Smooth muscle cell (in vitro differentiated cells): ENCODE data around the gene IZUMO3. TPM values are rescaled to one million over a fixed set of nuclear protein-coding genes. Genes with fewer than 3 reads are reported as not detected.

Experiments
- DNase-seq: peaks from one replicate; lab custom pipeline; 2025; ENCODE audit not compliant: unreplicated experiment; lab: John Stamatoyannopoulos, UW
- H2AFZ ChIP-seq: fragments of 200-600 bp; sonication (generic); 2 replicates; pipeline ENCODE4 v1.6.0; 2016; ENCODE audit warnings: antibody characterized with exemption, low read depth, mild to moderate bottlenecking
- H3F3A ChIP-seq: fragments of 200-600 bp; sonication (generic); 2 replicates; pipeline ENCODE4 v1.6.0; 2017; ENCODE audit warnings: antibody characterized with exemption, low read depth
- H3K27ac ChIP-seq: fragments of 200-600 bp; sonication (generic); 2 replicates; pipeline ENCODE4 v1.5.1; 2016; ENCODE audit warnings: low read depth, mild to moderate bottlenecking
- H3K27me3 ChIP-seq: fragments of 200-600 bp; sonication (generic); 2 replicates; pipeline ENCODE4 v1.6.1; 2016; ENCODE audit warnings: low read depth, mild to moderate bottlenecking
- H3K36me3 ChIP-seq: fragments of 200-600 bp; sonication (generic); 2 replicates; pipeline ENCODE4 v1.5.1; 2016; ENCODE audit warnings: low read depth
- H3K4me1 ChIP-seq: fragments of 200-600 bp; sonication (generic); 2 replicates; pipeline ENCODE4 v1.5.1; 2016; ENCODE audit warnings: low read depth
- H3K4me2 ChIP-seq: fragments of 200-600 bp; sonication (generic); 2 replicates; pipeline ENCODE4 v1.6.0; 2016; ENCODE audit warnings: mild to moderate bottlenecking
- H3K4me3 ChIP-seq: fragments of 200-600 bp; sonication (generic); 2 replicates; pipeline ENCODE4 v1.5.1; 2016; ENCODE audit warnings: mild to moderate bottlenecking
- H3K79me2 ChIP-seq: fragments of 200-600 bp; sonication (generic); 2 replicates; pipeline ENCODE4 v1.6.0; 2016; ENCODE audit warnings: low read depth, mild to moderate bottlenecking
- H3K9ac ChIP-seq: fragments of 200-600 bp; sonication (generic); 2 replicates; pipeline ENCODE4 v1.6.0; 2016; ENCODE audit warnings: low read depth
- H3K9me3 ChIP-seq: fragments of 200-600 bp; sonication (generic); replicated peaks from 2 replicates; pipeline ENCODE4 v1.5.1; 2016; ENCODE audit warnings: low read depth
- H4K20me1 ChIP-seq: fragments of 200-600 bp; sonication (generic); 2 replicates; pipeline ENCODE4 v1.6.0; 2016; ENCODE audit warnings: low read depth
- CTCF ChIP-seq: fragments of 200-600 bp; sonication (generic); IDR thresholded peaks from 2 replicates; pipeline ENCODE4 v1.5.1; 2017; ENCODE audit warnings: borderline replicate concordance, mild to moderate bottlenecking, antibody characterized with exemption; ENCODE audit not compliant: insufficient read depth, poor library complexity, severe bottlenecking
- WGBS: methylation state at CpG from one replicate; pipeline ENCODE4 v1.1.7; 2016; ENCODE audit warnings: low lambda C conversion rate; 5-methylcytosine and 5-hydroxymethylcytosine counted together
- polyA plus RNA-seq: library from polyadenylated mRNA; unstranded; fragments of >200 nt; fragmentation: Nextera tagmentation; extraction: Ambion mirVana; gene quantifications from 2 replicates; pipeline ENCODE4 v1.2.1, GENCODE V29; 2016
- total RNA-seq: library from RNA; depleted of rRNA; stranded (reverse); fragments of >200 nt; gene quantifications from 2 replicates; pipeline ENCODE4 v1.2.3, GENCODE V29; 2014

The IZUMO3 gene, protein sequence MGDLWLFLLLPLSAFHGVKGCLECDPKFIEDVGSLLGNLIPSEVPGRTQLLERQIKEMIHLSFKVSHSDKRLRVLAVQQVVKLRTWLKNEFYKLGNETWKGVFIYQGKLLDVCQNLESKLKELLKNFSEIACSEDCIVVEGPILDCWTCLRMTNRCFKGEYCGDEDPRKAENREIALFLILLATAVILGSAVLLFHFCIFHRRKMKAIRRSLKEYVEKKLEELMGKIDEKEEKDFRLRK
- total RNA-seq (not detected in 2 replicates), polyA plus RNA-seq (not detected in 2 replicates)

GRCh38 chr9:24545847-24546522 lies at the start of gene IZUMO3:
IZUMO3 (minus strand) TSS chr9:24545897; CDS start chr9:24545649, 248 bp downstream.
- Histone ChIP-seq H3F3A (no peaks in the 10 kb centered on the region), H3K4me1 (no peaks in the 10 kb centered on the region), H3K4me2 (no peak within 1 kb of the TSS), H2AFZ (no peak within 1 kb of the TSS), H3K4me3 (no peak within 1 kb of the TSS), H3K27me3 (no peaks in the 10 kb centered on the region), H3K27ac (no peak within 1 kb of the TSS), H4K20me1 (no peaks in the 10 kb centered on the region), H3K79me2 (no peaks in the 10 kb centered on the region), H3K36me3 (no peaks in the 10 kb centered on the region), H3K9me3 (no peaks in the 10 kb centered on the region), H3K9ac (no peak within 1 kb of the TSS)
- 99% methylated on average over 3 of the region's 3 CpGs for WGBS
- no peak for TF ChIP-seq CTCF
- DNase-seq, result no peak

DNA sequence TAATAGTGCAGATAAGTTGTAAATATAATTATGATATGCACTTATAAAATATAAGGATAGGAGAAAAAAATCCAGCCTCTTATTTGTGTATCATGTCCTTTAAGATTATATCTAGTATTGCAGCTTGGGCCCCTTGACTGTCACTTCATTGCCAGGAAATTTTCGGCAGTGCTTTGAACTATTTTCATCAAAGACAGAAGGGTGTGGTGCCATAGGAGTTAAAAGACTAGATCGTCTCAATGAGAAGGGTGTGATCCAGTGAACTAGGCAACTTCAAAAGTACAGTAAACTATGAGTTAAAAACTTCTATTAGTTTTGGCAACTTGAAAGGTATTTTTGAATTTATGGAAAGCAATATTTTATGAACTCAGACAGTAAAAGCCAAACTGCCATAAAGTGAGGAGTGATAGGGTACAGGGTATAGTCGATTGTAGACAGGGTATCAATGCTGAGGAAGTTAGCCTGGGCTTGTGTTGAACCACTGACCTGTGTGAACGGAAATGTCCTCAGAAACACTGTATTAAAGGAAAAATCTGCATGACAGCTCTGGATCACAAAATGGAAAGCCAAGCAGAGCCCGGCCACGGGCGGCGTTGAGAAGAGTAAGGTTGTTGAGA lies 48.6 kb upstream of the IZUMO3 start:
- H3K4me2 ChIP-seq, result no peak overlapping the region
- H3K79me2 ChIP-seq, result no peaks in the 10 kb centered on the region
- no peaks in the 10 kb centered on the region for H3K9me3 ChIP-seq
- H3K36me3 ChIP-seq, result no peaks in the 10 kb centered on the region
- no peak overlapping the region for H3K9ac ChIP-seq
- WGBS, result 81% methylated on average over 8 of the region's 8 CpGs
- no peaks in the 10 kb centered on the region for H3K4me1 ChIP-seq
- DNase-seq, result no peak
- H2AFZ ChIP-seq, result no peak overlapping the region
- no peak overlapping the region for H3K4me3 ChIP-seq
- no peaks in the 10 kb centered on the region for H3F3A ChIP-seq
- no peak for TF ChIP-seq CTCF
- H3K27ac ChIP-seq, result no peak overlapping the region
- H3K27me3 ChIP-seq, result no peaks in the 10 kb centered on the region
- H4K20me1 ChIP-seq, result no peaks in the 10 kb centered on the region

DNA sequence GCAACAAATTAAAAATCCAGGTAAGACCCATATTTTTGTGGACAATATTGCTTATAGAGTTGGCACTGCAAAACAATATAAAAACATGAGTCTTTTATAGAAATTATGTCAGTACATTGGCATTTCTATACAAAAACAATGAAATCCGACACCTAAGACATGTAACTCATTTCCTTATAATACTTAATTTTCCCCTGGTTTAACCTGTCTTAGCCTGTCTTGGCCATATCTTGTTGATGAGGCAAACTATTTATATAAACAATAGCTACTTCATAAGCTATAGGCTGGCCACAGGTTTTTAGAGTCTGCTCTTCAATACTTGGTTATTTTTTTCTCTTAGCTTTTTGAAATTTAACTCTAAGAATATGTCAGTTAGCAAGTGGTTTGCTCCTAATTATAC lies 44.7 kb upstream of the IZUMO3 start:
- H3K9ac ChIP-seq, result no peak overlapping the region
- H3K36me3 ChIP-seq, result no peaks in the 10 kb centered on the region
- no peaks in the 10 kb centered on the region for H3K27me3 ChIP-seq
- H3K4me2 ChIP-seq, result no peak overlapping the region
- H3K4me1 ChIP-seq, result no peaks in the 10 kb centered on the region
- no peaks in the 10 kb centered on the region for H3K9me3 ChIP-seq
- no peak for DNase-seq
- no peaks in the 10 kb centered on the region for H3K79me2 ChIP-seq
- no peaks in the 10 kb centered on the region for H4K20me1 ChIP-seq
- H2AFZ ChIP-seq, result no peak overlapping the region
- 93% methylated on average over 1 of the region's 1 CpG for whole genome bisulfite sequencing
- no peaks in the 10 kb centered on the region for H3F3A ChIP-seq
- no peak for TF ChIP-seq CTCF
- H3K4me3 ChIP-seq, result no peak overlapping the region
- no peak overlapping the region for H3K27ac ChIP-seq
